HepG2 (cell line): Measurements from ENCODE around the gene ETV3L. TPM values are rescaled to one million over a fixed set of nuclear protein-coding genes. Genes with fewer than 3 reads are reported as not detected.

Experiments
- ATRX ChIP-seq: sonication (generic); formaldehyde crosslinking; IDR thresholded peaks from 2 replicates; pipeline ENCODE4 v1.4.0; 2020; ENCODE audit warnings: missing genetic modification reagents, borderline replicate concordance
- HNF4G ChIP-seq, 2 experiments: sonication (generic) in 1 of 2; formaldehyde crosslinking in 1 of 2; IDR thresholded peaks; 2 replicates each; pipeline versions ENCODE4 v1.4.0 to v1.6.1; 2011 to 2020; ENCODE audit warnings: borderline replicate concordance in 2 of 2, low read depth in 2 of 2, mild to moderate bottlenecking in 2 of 2, low read length in 1 of 2, missing genetic modification reagents in 1 of 2, moderate library complexity in 1 of 2
- KLF6 ChIP-seq: IDR thresholded peaks from 2 replicates; pipeline ENCODE4 v1.8.0; 2016; ENCODE audit warnings: missing biosample characterization, missing genetic modification reagents
- MTF2 ChIP-seq: sonication (generic); formaldehyde crosslinking; IDR thresholded peaks from 2 replicates; pipeline ENCODE4 v1.5.0; 2020; ENCODE audit warnings: missing genetic modification reagents, borderline replicate concordance
- POLR2A ChIP-seq, 2 experiments: IDR thresholded peaks; 2 replicates each; pipeline ENCODE4 v1.6.1; 2011; ENCODE audit warnings: low read depth in 2 of 2, low read length in 2 of 2, mild to moderate bottlenecking in 1 of 2, moderate library complexity in 1 of 2; ENCODE audit not compliant: insufficient read depth in 1 of 2
- RAD21 ChIP-seq: fragments of 450-650 bp; formaldehyde crosslinking; IDR thresholded peaks from 2 replicates; pipeline ENCODE4 v1.5.0; 2020; ENCODE audit warnings: mild to moderate bottlenecking
- RAD51 ChIP-seq: fragments of 450-650 bp; IDR thresholded peaks from 2 replicates; pipeline ENCODE4 v1.6.1; 2016; ENCODE audit warnings: borderline replicate concordance
- RBFOX2 ChIP-seq: fragments of 200-400 bp; formaldehyde crosslinking; IDR thresholded peaks from 2 replicates; pipeline ENCODE4 v1.6.1; 2017; ENCODE audit warnings: low read depth, mild to moderate bottlenecking, low read length
- RBM22 ChIP-seq: fragments of 200-400 bp; formaldehyde crosslinking; optimal IDR thresholded peaks from 2 replicates; pipeline ENCODE3; 2017; ENCODE audit warnings: mild to moderate bottlenecking, low read length, moderate library complexity
- RORA ChIP-seq: sonication (generic); formaldehyde crosslinking; IDR thresholded peaks from 2 replicates; pipeline ENCODE4 v1.5.0; 2020; ENCODE audit warnings: mild to moderate bottlenecking, missing genetic modification reagents, moderate library complexity
- ZNF549 ChIP-seq: sonication (generic); formaldehyde crosslinking; IDR thresholded peaks from 2 replicates; pipeline ENCODE4 v1.5.0; 2020; ENCODE audit warnings: missing genetic modification reagents
- ZNF607 ChIP-seq: sonication (generic); formaldehyde crosslinking; IDR thresholded peaks from 2 replicates; pipeline ENCODE4 v1.5.1; 2020; ENCODE audit warnings: missing genetic modification reagents, mild to moderate bottlenecking, borderline replicate concordance
- ZNF672 ChIP-seq: sonication (generic); formaldehyde crosslinking; IDR thresholded peaks from 2 replicates; pipeline ENCODE4 v1.8.1; 2022; ENCODE audit warnings: missing genetic modification reagents
- ZNF766 ChIP-seq: sonication (generic); formaldehyde crosslinking; IDR thresholded peaks from 2 replicates; pipeline ENCODE4 v1.5.0; 2020; ENCODE audit warnings: missing genetic modification reagents, borderline replicate concordance
- polyA plus RNA-seq, 8 experiments: library from polyadenylated mRNA; depleted of rRNA in 3 of 8; stranded (reverse) in 7 of 8; unstranded in 1 of 8; fragments of >200 nt; fragmentation: Illumina TruSeq in 4 of 8; extraction: Trizol in 4 of 8; gene quantifications; 2 replicates each; pipeline versions ENCODE4 v1.2.1 to v1.2.3, GENCODE V29; 2011 to 2016; ENCODE audit warnings: low read depth in 4 of 8, missing spikeins in 1 of 8, mixed read lengths in 1 of 8; ENCODE audit not compliant: insufficient read depth in 1 of 8
- total RNA-seq, 5 experiments: library from RNA; depleted of rRNA; stranded (reverse); fragments of >200 nt; fragmentation: Illumina TruSeq; extraction: Trizol; gene quantifications; 2 replicates each; pipeline ENCODE4 v1.2.3, GENCODE V29; 2016; ENCODE audit warnings: low read depth in 1 of 5
- TF ChIP-seq, protein P1 (sequence below): sonication (generic); formaldehyde crosslinking; IDR thresholded peaks from 2 replicates; pipeline ENCODE4 v1.4.0; 2020; ENCODE audit warnings: missing genetic modification reagents
- TF ChIP-seq, protein P2 (sequence below): sonication (generic); formaldehyde crosslinking; IDR thresholded peaks from 2 replicates; pipeline ENCODE4 v1.4.0; 2020; ENCODE audit warnings: missing genetic modification reagents, borderline replicate concordance
- TF ChIP-seq, protein P3 (sequence below): sonication (generic); formaldehyde crosslinking; IDR thresholded peaks from 2 replicates; pipeline ENCODE4 v1.5.0; 2020; ENCODE audit warnings: mild to moderate bottlenecking, missing genetic modification reagents, borderline replicate concordance
- TF ChIP-seq, protein P4 (sequence below): sonication (generic); formaldehyde crosslinking; IDR thresholded peaks from 2 replicates; pipeline ENCODE4 v1.8.0; 2022; ENCODE audit warnings: missing genetic modification reagents, mild to moderate bottlenecking, borderline replicate concordance

ETV3L gene
- total and polyA plus RNA-seq, 2 of the 13 experiments (the other 11 are each of a cell fraction or from before 2014, with no cell fraction given): not detected

DNA sequence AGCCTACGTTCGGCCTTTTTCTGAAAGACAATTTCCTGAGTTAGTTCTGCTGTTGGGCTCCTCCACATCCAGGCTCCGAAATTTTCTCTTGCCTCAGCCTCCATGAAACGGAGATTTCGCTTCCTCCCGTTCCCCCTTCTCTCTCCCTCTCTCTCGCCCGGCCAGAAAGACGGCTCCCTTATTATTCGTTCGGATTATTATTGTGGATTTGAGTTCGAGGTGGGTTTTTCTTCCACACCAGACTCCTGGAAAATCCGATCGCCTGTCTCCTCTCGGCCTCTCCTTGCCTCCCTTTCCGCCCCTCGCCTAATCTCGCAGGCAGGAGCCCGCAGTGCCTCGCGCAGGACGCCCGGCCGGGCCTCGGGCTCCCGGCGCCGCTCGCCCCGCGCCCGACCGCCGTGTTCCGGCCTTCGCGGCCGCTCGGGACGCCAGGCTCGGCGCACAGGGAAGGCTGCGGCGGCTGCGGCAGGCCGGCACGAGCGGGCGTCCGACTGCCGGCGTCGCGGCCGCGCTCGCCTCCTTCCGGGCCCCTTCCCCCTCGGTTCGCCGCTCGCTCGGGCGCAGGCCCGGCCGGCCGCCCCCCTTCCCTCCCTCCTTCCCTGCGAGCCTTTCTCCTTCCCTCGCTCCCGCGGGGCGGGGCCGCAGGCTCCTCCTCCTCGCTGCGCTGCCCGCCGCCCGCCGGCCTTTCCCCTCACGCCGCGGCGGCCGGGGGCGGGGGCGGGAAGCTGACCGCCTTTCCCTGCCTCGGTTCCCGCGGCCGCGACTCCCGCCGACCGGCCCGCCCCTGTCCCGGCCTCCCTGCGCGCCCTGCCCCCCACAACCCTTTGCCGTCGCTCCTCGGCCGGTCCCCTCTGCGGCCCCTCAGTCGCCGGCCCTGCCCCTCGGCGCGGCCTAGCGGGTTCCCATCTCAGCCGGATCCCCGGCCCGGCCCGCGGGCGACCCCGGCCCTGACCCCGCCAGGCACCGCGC lies 54.1 kb downstream of the ETV3L start, which contains the start of gene ARHGEF11 (continued):
- TF ChIP-seq RORA (CRISPR knock-in tag): no peak
- TF ChIP-seq, protein P1, sequence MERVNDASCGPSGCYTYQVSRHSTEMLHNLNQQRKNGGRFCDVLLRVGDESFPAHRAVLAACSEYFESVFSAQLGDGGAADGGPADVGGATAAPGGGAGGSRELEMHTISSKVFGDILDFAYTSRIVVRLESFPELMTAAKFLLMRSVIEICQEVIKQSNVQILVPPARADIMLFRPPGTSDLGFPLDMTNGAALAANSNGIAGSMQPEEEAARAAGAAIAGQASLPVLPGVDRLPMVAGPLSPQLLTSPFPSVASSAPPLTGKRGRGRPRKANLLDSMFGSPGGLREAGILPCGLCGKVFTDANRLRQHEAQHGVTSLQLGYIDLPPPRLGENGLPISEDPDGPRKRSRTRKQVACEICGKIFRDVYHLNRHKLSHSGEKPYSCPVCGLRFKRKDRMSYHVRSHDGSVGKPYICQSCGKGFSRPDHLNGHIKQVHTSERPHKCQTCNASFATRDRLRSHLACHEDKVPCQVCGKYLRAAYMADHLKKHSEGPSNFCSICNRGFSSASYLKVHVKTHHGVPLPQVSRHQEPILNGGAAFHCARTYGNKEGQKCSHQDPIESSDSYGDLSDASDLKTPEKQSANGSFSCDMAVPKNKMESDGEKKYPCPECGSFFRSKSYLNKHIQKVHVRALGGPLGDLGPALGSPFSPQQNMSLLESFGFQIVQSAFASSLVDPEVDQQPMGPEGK (CRISPR knock-in tag): peak; percentile 38
- TF ChIP-seq RBFOX2: peak; percentile 73
- no peak for TF ChIP-seq RBM22
- peak; percentile 46; the same call in 1 of the 2 replicates for TF ChIP-seq KLF6 (CRISPR knock-in tag)
- 0 out of 2 replicates have a peak, but pooled peaks have one; percentile 24 for TF ChIP-seq ZNF766 (CRISPR knock-in tag)
- 0 out of 2 replicates have a peak, but pooled peaks have one; percentile 34 for TF ChIP-seq ZNF607 (CRISPR knock-in tag)
- TF ChIP-seq ZNF549: 0 out of 2 replicates have a peak, but pooled peaks have one; percentile 34
- 0 out of 2 replicates have a peak, but pooled peaks have one; percentile 10 for TF ChIP-seq MTF2 (CRISPR knock-in tag)
- no peak for TF ChIP-seq ZNF672 (CRISPR knock-in tag)
- TF ChIP-seq ATRX (CRISPR knock-in tag): no peak
- TF ChIP-seq, protein P2, sequence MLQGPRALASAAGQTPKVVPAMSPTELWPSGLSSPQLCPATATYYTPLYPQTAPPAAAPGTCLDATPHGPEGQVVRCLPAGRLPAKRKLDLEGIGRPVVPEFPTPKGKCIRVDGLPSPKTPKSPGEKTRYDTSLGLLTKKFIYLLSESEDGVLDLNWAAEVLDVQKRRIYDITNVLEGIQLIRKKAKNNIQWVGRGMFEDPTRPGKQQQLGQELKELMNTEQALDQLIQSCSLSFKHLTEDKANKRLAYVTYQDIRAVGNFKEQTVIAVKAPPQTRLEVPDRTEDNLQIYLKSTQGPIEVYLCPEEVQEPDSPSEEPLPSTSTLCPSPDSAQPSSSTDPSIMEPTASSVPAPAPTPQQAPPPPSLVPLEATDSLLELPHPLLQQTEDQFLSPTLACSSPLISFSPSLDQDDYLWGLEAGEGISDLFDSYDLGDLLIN (CRISPR knock-in tag): 0 out of 2 replicates have a peak, but pooled peaks have one; percentile 48
- TF ChIP-seq HNF4G (IDR thresholded peaks at IDR 0.05; ENCODE audit: borderline replicate concordance, low read depth, low read length): 0 out of 2 replicates have a peak, but pooled peaks have one; percentile 21
- no peak for TF ChIP-seq HNF4G (CRISPR knock-in tag; IDR thresholded peaks at IDR 0.05; ENCODE audit: borderline replicate concordance, low read depth)
- TF ChIP-seq, protein P3, sequence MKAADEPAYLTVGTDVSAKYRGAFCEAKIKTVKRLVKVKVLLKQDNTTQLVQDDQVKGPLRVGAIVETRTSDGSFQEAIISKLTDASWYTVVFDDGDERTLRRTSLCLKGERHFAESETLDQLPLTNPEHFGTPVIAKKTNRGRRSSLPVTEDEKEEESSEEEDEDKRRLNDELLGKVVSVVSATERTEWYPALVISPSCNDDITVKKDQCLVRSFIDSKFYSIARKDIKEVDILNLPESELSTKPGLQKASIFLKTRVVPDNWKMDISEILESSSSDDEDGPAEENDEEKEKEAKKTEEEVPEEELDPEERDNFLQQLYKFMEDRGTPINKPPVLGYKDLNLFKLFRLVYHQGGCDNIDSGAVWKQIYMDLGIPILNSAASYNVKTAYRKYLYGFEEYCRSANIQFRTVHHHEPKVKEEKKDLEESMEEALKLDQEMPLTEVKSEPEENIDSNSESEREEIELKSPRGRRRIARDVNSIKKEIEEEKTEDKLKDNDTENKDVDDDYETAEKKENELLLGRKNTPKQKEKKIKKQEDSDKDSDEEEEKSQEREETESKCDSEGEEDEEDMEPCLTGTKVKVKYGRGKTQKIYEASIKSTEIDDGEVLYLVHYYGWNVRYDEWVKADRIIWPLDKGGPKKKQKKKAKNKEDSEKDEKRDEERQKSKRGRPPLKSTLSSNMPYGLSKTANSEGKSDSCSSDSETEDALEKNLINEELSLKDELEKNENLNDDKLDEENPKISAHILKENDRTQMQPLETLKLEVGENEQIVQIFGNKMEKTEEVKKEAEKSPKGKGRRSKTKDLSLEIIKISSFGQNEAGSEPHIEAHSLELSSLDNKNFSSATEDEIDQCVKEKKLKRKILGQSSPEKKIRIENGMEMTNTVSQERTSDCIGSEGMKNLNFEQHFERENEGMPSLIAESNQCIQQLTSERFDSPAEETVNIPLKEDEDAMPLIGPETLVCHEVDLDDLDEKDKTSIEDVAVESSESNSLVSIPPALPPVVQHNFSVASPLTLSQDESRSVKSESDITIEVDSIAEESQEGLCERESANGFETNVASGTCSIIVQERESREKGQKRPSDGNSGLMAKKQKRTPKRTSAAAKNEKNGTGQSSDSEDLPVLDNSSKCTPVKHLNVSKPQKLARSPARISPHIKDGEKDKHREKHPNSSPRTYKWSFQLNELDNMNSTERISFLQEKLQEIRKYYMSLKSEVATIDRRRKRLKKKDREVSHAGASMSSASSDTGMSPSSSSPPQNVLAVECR (CRISPR knock-in tag): peak; percentile 60; the same call in 1 of the 2 replicates
- TF ChIP-seq, protein P4, sequence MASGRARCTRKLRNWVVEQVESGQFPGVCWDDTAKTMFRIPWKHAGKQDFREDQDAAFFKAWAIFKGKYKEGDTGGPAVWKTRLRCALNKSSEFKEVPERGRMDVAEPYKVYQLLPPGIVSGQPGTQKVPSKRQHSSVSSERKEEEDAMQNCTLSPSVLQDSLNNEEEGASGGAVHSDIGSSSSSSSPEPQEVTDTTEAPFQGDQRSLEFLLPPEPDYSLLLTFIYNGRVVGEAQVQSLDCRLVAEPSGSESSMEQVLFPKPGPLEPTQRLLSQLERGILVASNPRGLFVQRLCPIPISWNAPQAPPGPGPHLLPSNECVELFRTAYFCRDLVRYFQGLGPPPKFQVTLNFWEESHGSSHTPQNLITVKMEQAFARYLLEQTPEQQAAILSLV (CRISPR knock-in tag): peak; percentile 25; the same call in 1 of the 2 replicates
- TF ChIP-seq RAD51: no peak
- TF ChIP-seq RAD21 (CRISPR knock-in tag): peak; percentile 23; the same call in 1 of the 2 replicates
- TF ChIP-seq POLR2A (IDR thresholded peaks at IDR 0.05; ENCODE audit: insufficient read depth in 1 of 2, low read depth in 2 of 2, low read length in 2 of 2): peak; percentile 57 to 63; a peak in 3 of 4 replicates
